ENCODE data around the gene RRAD.

The RRAD gene

DNA sequence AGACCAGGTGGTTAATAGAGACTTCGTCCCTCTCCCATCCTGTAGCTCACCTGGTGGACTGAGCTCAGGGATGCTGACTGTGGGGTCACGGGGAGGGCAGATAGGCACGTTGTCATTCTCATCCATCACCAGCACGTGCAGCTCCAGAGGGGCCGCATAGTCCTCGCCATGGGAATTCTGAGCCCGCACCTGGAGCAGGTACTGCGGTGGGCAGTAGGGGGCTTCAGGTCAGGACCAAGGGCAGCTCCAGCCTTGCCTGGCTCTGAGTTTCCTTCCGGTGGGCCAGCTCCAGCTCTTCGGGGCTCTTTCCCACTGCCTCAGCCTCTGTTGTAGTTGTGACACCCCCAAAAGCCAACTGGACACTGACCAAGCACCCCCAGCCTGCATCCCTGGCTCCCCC lies 12.3 kb downstream of the RRAD start:
- Mint-ChIP-seq H3K4me3 (no peak overlapping the region), H3K27ac (no peak overlapping the region), H3K27me3 (peaks cover 56% of the 10 kb centered on the region), H3K9me3 (no peaks in the 10 kb centered on the region), H3K4me1 (no peaks in the 10 kb centered on the region), H3K36me3 (no peaks in the 10 kb centered on the region)
- CTCF ChIA-PET, result interaction anchor here (0.9 to 4.0 kb wide), 5 partner anchors 10 to 18 kb away, joined by 3 to 17 read pairs (median 4); no protein-coding TSS in a partner anchor
- no peak for DNase-seq

DNA sequence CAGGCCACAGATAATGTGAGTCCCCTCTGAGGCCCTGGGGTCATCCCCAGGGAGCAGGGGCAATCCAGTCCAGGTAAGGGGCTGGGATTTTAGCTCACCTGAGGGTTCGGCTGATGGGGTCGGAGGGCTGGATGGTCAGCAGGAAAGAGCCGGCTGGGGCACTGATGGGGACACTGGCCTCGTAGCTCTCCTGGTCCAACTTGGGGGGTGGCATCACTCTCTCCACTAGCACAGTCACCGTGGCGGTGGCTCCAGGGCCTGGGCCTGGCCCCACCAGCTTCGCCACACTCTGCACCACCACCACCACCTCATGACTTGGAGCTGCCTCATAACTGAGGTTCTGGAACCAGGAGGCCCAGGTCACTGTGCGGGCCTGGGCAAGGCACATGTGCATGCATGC lies 13.5 kb downstream of the RRAD start:
- no peak for DNase-seq
- Mint-ChIP-seq H3K4me1 (no peaks in the 10 kb centered on the region), H3K36me3 (no peaks in the 10 kb centered on the region), H3K4me3 (no peak overlapping the region), H3K27ac (no peak overlapping the region), H3K9me3 (no peaks in the 10 kb centered on the region), H3K27me3 (peaks cover 46% of the 10 kb centered on the region)
- CTCF ChIA-PET, result interaction anchor here (4.0 kb wide), 1 partner anchor 17 kb away, joined by 17 read pairs; no protein-coding TSS in a partner anchor

DNA sequence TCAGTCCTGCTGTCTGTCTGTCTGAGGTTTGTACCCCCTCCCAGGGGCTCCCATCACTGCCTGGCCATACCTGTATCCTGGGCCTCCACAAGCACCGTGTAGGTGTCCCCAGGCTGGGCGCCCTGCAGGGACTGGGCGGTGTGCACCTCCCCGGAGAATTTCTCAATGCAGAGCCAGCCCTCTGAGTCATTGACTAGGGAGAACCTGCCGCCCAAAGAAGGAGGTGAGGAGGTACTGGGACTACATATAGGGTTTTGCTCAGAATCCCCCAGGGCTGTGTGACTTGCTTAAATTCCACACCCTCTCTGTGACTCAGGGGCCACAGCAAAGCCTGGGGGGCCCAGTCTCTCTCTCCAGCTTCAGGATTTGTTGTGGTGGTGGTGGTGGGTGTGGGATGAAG lies 14.2 kb downstream of the RRAD start:
- Mint-ChIP-seq H3K36me3 (no peaks in the 10 kb centered on the region), H3K4me1 (peaks cover 7% of the 10 kb centered on the region), H3K27ac (no peak overlapping the region), H3K9me3 (no peaks in the 10 kb centered on the region), H3K4me3 (no peak overlapping the region), H3K27me3 (peaks cover 43% of the 10 kb centered on the region)
- no peak for DNase-seq
- CTCF ChIA-PET, result interaction anchor here (2.1 to 4.0 kb wide), 2 partner anchors 16 to 17 kb away, joined by 10 to 17 read pairs; no protein-coding TSS in a partner anchor

DNA sequence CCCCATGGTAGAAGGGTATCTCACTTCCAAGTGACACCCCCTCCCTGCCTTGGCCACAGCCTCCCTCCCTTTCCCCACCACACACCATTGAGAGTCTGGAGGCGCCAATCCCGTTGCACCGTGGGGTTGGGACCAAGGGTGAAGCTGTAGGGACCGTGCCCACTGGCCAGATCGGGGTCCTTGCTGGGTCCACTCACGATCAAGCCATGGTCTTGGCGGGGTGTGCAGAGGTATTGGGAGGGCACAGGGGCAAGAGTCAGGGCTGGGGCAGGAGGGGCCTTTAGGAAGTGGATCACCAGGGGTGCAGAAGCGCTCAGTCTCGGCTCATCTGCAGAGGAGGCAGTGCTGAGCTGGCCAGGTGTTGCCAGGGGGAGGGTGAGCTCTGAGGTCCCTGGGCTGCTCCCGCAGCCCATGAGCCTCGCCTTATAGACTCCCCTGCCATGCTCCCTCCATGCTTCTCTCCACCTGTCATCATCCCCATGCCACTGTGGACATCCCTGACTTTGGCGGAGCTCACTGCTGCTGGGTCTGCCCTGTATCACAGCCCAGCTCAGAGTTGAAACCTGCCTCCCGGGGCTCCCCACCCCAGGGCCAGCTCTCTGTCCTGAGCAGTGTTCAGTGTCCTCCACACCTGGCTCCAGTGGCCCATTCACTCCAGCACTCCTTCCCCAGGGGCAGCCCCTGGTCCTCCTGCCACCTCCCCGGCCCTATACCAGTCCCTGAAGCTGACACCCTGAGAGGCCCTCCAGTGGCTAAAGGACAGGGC lies 15.0 kb downstream of the RRAD start:
- Mint-ChIP-seq H3K27ac (no peak overlapping the region), H3K4me1 (peaks cover 13% of the 10 kb centered on the region), H3K4me3 (no peak overlapping the region), H3K27me3 (peaks cover 36% of the 10 kb centered on the region), H3K36me3 (no peaks in the 10 kb centered on the region), H3K9me3 (no peaks in the 10 kb centered on the region)
- DNase-seq, result no peak
- CTCF ChIA-PET, result interaction anchor here (0.9 to 4.0 kb wide), 6 partner anchors 8 to 18 kb away, joined by 3 to 17 read pairs (median 6); partner anchors contain the start of genes CDH16 and RRAD

DNA sequence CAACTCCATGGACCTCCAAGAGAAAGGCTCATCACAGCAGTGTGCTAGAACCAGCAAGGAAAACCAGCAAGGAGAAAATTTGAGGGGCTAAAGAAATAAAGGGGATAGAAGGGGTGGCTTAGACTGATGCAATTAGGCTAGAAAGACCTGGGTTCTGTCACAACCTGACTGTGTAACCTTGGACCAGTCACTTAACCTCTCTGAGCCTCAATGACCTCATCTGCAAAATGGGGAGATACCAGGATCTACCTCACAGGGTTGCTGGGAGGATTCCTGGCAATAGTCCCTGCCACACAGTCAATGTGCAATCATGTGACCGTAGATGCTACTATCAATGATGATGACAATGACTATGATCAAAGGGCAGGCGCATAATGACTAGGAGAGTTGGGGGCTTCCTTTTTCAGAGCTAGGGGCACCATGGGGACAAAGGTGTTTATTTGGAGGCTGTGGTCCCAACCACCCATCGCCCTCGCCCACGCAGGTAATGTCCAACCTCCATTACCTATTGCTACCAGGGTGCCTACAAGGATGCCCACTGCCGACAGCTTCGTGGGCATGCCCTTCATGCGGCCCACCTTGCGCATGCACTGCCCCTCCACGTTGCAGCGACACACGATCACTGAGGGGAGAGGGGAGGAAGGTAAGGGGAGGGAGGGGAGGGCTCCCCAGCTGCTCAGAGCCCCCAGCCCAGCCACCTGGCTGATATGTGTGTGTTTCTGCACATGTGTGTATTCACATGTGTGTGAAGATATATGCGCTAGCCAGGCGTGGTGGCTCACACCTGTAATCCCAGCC lies 16.4 kb downstream of the RRAD start:
- Mint-ChIP-seq H3K4me3 (no peak overlapping the region), H3K36me3 (no peaks in the 10 kb centered on the region), H3K27me3 (peaks cover 30% of the 10 kb centered on the region), H3K27ac (no peak overlapping the region), H3K4me1 (peaks cover 13% of the 10 kb centered on the region), H3K9me3 (no peaks in the 10 kb centered on the region)
- DNase-seq, result no peak
- CTCF ChIA-PET, result interaction anchor here (1.4 to 2.1 kb wide), 3 partner anchors 10 to 16 kb away, joined by 6 to 10 read pairs (median 7); partner anchors contain the start of gene CDH16

DNA sequence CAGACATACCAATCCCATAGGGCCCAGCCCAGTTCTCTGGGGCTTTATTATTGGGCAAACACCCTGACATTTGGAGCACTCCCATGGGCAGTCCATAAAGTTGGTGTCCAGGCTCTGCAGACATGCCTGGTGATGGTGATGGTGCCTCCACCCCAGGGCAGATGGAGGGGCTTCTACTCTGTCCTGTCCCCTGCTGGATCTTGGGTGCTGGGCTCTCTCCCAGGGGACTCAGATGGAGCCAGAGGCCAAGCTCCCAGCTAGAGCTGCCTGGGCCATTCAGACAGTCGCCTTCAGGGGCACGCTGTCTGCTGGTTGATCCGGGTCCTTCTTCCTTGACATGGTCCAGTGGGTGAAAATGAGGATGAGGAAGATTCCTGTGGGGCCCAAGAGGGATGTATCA lies 17.2 kb downstream of the RRAD start:
- CTCF ChIA-PET, result interaction anchor here (1.0 kb wide), 1 partner anchor 11 kb away, joined by 3 read pairs; no protein-coding TSS in a partner anchor
- H3K27me3 Mint-ChIP-seq, result peaks cover 27% of the 10 kb centered on the region
- peaks cover 13% of the 10 kb centered on the region for H3K4me1 Mint-ChIP-seq
- DNase-seq, result no peak
- no peak overlapping the region for H3K4me3 Mint-ChIP-seq
- H3K27ac Mint-ChIP-seq, result no peak overlapping the region
- H3K9me3 Mint-ChIP-seq, result no peaks in the 10 kb centered on the region
- H3K36me3 Mint-ChIP-seq, result no peaks in the 10 kb centered on the region

DNA sequence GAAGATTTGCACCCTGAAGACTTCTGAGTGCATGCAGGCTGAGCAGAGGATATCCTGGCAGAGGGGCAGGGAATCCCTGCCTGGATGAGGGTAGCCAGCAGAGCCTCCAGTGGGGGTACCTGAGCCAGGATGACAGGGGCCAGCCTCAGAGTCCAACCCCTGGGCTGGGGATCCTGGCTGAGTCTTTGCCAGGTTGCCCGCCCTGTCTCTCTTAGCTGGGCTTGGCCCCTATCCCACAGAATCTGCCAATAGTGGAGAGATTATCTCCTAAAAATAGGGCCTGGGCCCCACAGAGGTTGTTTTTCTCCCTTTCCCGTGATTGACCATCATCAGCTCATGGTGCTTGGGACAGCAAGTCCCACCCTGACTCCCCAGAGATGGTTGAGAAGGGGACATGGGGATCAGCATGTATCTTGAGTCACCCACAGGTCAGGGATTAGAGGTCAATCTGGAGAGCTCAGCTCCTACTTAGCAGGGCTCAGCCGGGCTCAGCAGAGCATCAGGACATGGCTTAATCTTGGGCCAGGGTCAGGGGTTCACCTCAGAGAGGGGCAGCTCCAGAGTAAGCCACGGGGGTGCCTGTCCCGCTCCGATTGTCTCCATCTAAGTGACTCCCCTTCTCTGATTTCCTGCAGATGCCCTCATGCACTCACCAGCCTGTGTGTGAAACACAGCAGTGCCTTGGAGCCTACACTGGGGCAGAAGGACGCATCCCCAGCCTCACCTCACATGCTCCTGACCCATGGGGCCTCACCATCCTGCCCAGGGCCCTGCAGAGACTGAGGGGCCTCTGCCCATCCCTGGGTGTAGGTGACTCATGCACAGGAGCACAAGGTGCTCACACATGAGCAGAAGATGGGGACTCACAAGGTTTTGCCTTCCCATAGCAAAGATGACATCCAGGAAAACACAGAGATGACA lies 18.2 kb downstream of the RRAD start:
- Mint-ChIP-seq H3K4me3 (no peak overlapping the region), H3K36me3 (no peaks in the 10 kb centered on the region), H3K9me3 (no peaks in the 10 kb centered on the region), H3K27ac (no peak overlapping the region), H3K27me3 (peaks cover 27% of the 10 kb centered on the region), H3K4me1 (peaks cover 13% of the 10 kb centered on the region)
- CTCF ChIA-PET, result interaction anchor here (0.6 to 2.5 kb wide), 5 partner anchors 10 to 376 kb away, joined by 3 to 15 read pairs (median 3); no protein-coding TSS in a partner anchor
- DNase-seq, result no peak

DNA sequence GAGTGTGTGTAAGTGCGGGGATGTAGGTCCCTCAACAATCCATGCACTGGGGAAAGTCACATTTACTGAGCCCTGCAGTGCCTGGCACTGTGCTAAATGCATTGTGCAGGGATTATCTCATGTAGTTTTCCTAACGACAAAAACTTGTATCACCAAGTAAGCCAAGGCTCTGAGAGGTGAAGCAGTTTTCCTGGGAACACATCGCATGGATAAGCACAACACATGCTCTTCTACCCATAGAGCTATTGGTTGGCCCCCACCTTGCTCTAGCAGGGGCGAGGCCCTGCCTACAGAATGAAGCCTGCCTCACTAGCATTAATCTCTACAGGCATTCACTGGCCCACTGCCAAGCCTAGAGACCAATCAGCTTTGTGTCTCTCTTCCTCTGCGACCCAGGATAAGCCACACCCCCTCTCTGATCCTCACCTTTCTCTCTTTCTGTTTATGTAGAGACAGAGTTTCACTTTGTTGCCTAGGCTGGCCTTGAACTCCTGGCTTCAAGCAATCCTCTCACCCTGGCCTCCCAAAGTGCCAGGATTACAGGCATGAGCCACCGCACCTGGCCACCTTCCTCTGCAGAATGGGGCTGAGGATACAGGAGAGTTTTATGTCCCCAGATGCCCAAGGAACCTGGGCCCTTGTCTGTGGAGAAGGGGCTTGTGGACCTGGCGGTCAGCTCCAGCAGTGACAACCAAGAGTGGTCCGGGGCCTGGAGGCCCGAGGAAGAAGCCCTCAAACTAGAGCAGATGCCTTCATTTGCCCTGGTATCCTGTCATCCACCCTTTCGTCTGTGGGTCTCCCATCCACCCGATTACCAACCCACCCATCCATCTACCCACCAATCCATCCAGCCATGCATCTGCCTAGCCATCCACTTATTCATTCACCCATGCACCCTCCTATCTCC lies 19.4 kb downstream of the RRAD start:
- H3K36me3 Mint-ChIP-seq, result no peaks in the 10 kb centered on the region
- peaks cover 23% of the 10 kb centered on the region for H3K27me3 Mint-ChIP-seq
- H3K27ac Mint-ChIP-seq, result no peak overlapping the region
- no peaks in the 10 kb centered on the region for H3K9me3 Mint-ChIP-seq
- H3K4me3 Mint-ChIP-seq, result no peak overlapping the region
- CTCF ChIA-PET, result interaction anchor here (0.6 to 2.5 kb wide), 6 partner anchors 11 to 374 kb away, joined by 3 to 15 read pairs (median 5); no protein-coding TSS in a partner anchor
- peak; percentile 84 for DNase-seq
- peaks cover 13% of the 10 kb centered on the region for H3K4me1 Mint-ChIP-seq

DNA sequence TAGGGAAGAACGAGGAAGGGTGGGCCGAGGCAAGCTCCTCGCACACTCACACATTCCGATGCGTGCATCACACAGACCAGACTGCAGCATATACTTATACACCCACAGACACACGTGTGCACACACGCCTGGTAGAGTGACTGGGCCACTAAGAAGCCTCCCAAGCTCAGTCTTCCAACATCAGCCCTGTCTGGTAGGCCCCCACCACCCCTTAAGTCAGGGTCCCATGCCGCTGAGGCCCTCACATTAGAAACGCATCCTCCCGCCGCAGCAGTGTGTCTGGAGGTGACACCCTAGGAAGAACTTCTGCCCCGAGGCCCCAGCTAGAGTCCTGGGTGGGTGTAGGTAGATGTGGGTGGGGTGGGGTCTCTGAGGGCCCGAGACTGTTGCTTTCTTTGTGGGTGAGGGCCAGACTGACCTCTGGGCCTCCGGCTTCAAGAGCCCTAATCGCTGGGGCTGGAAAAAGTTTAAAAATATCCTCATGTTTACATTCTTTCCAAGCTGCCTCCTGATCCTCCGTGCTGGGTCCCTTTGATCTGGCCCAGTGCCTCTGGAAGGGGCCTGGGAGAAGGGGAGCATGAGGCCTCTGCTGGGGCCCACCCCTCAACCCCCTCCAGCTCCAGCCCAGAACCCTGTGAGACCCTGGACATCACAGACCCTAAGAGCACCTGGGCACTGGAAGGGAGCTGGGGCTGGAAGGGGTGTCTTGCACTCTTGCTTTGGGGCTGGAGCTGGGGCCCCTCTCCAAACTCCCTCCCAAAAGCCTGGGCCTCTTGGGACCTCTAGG lies 20.3 kb downstream of the RRAD start:
- Mint-ChIP-seq H3K9me3 (no peaks in the 10 kb centered on the region), H3K4me3 (no peak overlapping the region), H3K36me3 (no peaks in the 10 kb centered on the region), H3K27me3 (peaks cover 23% of the 10 kb centered on the region), H3K4me1 (peaks cover 13% of the 10 kb centered on the region), H3K27ac (no peak overlapping the region)
- DNase-seq, result no peak
- CTCF ChIA-PET, result interaction anchor here (1.5 to 2.5 kb wide), 4 partner anchors 10 to 37 kb away, joined by 4 to 15 read pairs (median 5); no protein-coding TSS in a partner anchor

DNA sequence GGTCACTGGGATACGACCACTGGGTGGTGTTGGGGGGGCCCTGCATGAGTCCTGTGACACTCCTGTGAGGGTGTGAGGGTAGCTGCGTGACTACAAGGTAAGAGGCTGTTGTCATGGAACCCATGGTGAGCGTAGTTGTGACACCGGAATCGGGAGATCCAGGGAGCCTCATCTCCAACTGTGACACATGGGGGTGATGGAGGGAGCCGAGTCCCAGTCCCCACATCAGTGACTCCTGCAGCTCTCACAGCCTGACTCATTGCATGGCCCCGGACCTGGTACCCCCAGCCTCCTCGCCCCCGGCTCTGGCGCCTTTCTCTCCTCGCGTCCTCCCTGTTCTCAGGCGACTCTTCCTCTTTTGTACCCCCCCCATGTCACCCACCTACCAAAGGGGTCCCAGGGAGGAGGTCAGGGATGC lies 20.9 kb downstream of the RRAD start:
- Mint-ChIP-seq H3K27ac (no peak overlapping the region), H3K9me3 (no peaks in the 10 kb centered on the region), H3K27me3 (peaks cover 22% of the 10 kb centered on the region), H3K4me3 (no peak overlapping the region), H3K36me3 (no peaks in the 10 kb centered on the region), H3K4me1 (peaks cover 13% of the 10 kb centered on the region)
- CTCF ChIA-PET, result interaction anchor here (0.8 to 2.5 kb wide), 5 partner anchors 9 to 43 kb away, joined by 3 to 15 read pairs (median 5); no protein-coding TSS in a partner anchor
- DNase-seq, result no peak

DNA sequence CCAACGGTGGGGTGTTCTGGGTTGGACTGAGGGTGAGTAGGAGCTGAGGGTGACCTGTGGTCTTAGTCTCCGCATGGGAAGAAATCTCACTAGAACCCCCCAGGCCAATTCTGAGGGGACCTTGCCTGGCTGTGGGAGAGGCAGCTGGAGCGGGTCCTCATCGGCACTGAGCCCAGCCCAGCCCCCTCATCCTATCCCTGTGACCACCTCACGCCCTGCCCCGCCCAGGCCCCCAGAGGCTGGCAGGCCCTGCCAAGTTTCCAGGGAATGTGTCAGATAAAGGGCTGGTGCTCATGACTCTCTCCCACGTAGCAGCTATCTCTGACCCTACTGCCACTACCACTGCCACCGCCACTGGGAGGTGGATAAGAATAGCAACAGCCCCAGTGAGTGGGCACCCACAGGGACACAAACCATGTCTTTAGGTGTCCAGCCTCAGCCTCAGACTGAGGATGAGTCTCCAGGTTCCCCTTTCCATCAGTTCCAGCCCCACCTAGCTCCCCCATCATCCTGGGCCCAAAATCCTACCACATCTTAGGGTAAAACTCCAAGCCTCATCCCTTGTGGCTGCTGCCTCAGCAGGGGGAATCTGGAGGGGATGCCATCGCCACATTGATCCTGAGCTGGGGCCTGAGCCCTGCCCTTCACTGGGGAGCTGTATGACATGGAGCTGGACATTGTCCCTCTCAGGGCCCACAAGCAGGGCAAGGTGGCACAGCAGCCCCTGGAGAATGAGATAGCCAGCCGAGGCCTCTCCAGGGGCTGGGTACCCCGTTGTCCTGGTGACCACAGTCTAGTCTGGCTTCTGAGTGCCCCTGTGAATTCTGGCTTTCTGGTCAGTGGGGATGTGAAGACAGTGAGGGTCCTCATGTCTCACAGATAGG lies 21.5 kb downstream of the RRAD start:
- peaks cover 23% of the 10 kb centered on the region for H3K27me3 Mint-ChIP-seq
- no peak overlapping the region for H3K27ac Mint-ChIP-seq
- H3K4me3 Mint-ChIP-seq, result no peak overlapping the region
- CTCF ChIA-PET, result interaction anchor here (0.6 to 1.5 kb wide), 5 partner anchors 9 to 44 kb away, joined by 3 to 10 read pairs (median 4); no protein-coding TSS in a partner anchor
- peaks cover 13% of the 10 kb centered on the region for H3K4me1 Mint-ChIP-seq
- no peaks in the 10 kb centered on the region for H3K36me3 Mint-ChIP-seq
- no peak for DNase-seq
- no peaks in the 10 kb centered on the region for H3K9me3 Mint-ChIP-seq

Data from activated naive CD4-positive, alpha-beta T cell treated with anti-CD3 and anti-CD28 coated beads, Interleukin-2, amount 10 ng/mL, durations not matched to agents 7 days and 5 days (primary cell).